OCI-LY3 (cell line): ENCODE data around the gene WASF2.

Source experiments
- EZH2phosphoT487 ChIP-seq: fragments of 200-600 bp; shearing (Covaris generic); IDR thresholded peaks from 2 replicates; pipeline ENCODE4 v1.6.1; 2018; ENCODE audit warnings: antibody characterized with exemption, mixed run types, low read depth
- TF ChIP-seq, protein P1 (sequence below): fragments of 200-600, 300-600 bp; sonication (generic); IDR thresholded peaks from 2 replicates; pipeline ENCODE4 v1.5.1; 2014; ENCODE audit warnings: antibody characterized with exemption, low read length, low read depth

DNA sequence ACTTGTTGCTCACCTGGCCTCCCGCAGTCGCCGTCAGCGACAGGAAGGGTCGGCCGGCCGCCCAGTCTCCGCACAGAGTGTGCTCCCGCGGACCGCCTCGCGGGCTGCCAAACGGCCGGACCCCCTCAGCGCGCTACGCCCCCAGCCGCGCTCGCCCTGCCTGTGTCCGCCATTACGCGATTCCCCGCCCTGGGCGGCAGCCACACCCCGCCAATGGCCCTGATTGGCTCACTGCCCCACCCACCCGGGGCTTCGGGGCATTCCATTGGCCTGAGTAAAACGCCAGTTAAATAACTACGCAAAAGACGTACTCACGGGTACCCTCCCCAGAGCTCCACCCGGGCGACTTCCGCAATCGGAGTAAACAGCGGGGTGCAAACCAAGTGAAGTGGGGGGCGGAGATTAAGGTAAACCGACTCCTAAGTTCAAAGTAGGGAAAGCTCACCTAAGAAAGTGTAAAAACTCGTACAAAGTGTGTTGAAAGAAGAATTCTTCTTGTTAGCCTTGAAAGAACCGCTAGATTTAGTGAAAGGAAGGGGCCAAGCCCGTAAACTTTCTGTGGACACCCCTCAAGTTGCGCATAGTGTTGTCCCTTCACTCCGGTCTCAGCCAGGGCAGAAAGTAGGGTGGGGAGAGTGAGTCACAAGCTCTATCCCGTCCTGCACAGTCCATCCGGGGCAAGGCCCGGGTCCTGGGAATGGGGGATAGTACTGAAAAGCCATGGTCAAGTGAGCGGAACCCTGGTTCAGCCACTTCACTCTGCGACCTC is at the start of gene WASF2:
- TF ChIP-seq, protein P1, sequence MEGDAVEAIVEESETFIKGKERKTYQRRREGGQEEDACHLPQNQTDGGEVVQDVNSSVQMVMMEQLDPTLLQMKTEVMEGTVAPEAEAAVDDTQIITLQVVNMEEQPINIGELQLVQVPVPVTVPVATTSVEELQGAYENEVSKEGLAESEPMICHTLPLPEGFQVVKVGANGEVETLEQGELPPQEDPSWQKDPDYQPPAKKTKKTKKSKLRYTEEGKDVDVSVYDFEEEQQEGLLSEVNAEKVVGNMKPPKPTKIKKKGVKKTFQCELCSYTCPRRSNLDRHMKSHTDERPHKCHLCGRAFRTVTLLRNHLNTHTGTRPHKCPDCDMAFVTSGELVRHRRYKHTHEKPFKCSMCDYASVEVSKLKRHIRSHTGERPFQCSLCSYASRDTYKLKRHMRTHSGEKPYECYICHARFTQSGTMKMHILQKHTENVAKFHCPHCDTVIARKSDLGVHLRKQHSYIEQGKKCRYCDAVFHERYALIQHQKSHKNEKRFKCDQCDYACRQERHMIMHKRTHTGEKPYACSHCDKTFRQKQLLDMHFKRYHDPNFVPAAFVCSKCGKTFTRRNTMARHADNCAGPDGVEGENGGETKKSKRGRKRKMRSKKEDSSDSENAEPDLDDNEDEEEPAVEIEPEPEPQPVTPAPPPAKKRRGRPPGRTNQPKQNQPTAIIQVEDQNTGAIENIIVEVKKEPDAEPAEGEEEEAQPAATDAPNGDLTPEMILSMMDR: no peak
- TF ChIP-seq EZH2phosphoT487: no peak
